Measurements from ENCODE around the gene GHDC.
A peak's percentile ranks its signal among the peaks of the same experiment; 100 is the strongest.
"Not testable (repeated sequence)": the region's sequence is repeated elsewhere in the genome, so short reads cannot be mapped to it uniquely, and the experiment has no call there.

The GHDC gene

GRCh38 chr17:42193969-42194899 lies at the start of gene GHDC:
TSS of gene GHDC (minus strand) at chr17:42194494. CDS start at chr17:42193581, 913 bp downstream.
- DNase-seq, result peak; percentile 81

DNA sequence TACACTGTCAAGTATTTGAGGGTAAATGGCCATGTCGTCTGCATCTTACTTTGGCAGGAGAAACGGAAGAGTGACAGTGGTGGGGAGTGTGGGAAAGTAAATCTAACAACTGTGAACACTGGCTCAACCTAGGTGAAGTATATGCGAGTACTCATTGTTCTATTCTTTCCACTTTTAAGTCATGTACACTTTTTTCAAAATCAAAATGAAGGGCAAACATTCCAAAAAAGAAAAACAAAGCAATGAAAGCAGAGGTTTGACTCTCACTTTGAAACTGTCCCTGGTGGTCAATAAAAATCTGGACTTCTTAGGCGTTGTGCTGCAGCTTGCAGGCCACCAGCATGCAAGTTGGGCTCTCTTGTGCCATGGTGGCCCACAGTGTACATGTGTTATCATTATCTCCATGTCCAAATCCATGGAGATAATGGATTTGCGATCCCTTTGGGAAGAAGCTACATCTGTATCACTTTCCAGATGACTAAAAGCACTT lies 49.2 kb upstream of the GHDC start:
- no peak for DNase-seq

DNA sequence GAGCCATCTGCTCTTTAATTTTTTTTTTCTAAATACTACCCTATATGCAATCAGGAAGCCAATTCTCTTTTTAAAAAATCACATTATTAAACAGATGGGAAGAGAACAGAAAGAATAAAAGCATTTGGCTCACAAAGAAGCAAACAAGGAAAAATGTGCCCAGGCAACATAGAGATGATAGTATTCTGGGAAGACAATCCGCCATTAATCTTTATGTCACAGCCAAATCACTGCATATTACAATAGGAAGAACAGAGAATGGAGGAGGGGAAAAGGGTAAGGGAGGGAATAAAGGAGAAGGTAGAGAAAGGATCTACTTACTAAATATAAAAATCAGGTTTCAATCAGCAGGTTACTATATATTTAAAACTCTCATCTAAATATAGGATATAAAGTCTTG lies 47.6 kb upstream of the GHDC start:
- no peak for DNase-seq

- DNase-seq, result not testable (repeated sequence)
Measured at GRCh38 chr17:42240863-42241262, 46.6 kb upstream of the GHDC start.

DNA sequence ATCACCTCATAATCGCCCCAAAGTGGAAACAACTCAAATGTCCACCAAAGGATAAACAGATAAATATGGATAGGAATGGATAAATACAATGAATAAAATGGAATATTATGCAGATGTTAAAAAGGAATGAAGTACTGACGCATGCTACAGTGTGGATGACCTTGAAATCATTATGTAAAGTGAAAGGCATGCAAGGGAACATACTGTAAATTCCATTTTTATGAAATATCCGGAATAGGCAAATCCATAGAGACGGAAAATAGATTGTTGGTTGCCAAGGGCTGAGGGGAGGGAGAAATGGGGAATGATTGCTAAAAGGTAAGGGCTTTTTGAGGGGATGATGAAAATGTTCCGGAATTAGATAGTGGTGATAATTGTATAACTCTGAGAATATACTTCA lies 45.9 kb upstream of the GHDC start:
- DNase-seq, result no peak

DNA sequence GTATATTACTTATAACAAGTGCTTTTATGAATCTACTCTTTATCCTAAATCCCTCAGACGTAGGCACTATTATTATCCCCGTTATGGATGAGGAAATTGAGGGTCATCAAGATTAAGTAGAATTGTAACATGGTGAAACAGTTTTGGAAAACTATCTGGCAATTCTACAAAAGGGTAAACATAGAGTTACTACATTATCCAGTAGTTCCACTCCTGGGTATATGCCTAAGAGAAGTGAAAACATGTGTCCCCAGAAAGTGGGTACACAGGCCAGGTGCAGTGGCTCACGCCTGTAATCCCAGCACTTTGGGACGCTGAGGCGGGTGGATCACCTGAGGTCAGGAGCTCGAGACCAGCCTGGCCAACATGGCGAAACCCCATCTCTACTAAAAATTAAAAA lies 45.3 kb upstream of the GHDC start:
- DNase-seq, result not testable (repeated sequence)

- DNase-seq, result no peak
Measured at GRCh38 chr17:42236760-42237159, 42.5 kb upstream of the GHDC start.

DNA sequence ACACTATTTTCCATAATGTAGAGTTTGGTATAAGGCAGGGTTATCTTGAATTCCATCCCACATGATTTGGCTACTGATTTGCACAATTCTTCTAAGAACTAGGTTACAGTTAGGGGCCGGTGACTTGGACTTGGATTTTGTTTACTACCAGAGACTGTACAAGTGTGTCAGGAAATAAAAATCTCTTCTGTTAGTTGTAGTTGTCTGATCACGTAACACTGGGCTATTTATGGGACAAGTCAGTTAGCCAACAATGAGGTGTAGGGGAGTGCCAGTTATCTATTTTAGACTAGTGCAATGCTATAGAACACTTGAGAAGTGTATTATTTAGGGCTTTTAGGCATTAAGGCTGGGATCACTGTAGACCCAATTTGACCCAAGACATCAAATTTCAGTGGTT lies 39.7 kb upstream of the GHDC start:
- DNase-seq, result no peak

DNA sequence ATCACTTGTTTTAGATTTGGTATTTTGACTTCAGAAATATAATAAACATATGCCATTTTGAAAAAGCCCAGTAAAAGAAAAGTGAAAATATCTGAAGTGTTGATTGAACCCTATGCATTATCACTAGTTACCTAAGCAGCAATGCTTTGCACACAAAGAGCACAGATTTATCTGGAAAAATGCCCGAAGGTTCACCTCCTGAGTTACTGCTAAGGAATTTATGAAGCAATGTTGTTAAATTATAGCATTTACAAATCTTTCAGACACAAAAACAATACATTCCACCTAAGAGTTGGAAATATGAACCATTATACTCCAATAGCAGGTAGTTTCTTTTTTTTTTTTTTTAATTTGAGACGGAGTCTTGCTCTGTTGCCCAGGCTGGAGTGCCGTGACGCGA lies 38.9 kb upstream of the GHDC start:
- DNase-seq, result no peak

GRCh38 chr17:42230225-42230624 lies 35.9 kb upstream of the GHDC start:
- DNase-seq, result peak; percentile 24

GRCh38 chr17:42227849-42228700 lies 33.8 kb upstream of the GHDC start:
- DNase-seq, result no peak

- no peak for DNase-seq
Measured at GRCh38 chr17:42225646-42226045, 31.4 kb upstream of the GHDC start.

DNA sequence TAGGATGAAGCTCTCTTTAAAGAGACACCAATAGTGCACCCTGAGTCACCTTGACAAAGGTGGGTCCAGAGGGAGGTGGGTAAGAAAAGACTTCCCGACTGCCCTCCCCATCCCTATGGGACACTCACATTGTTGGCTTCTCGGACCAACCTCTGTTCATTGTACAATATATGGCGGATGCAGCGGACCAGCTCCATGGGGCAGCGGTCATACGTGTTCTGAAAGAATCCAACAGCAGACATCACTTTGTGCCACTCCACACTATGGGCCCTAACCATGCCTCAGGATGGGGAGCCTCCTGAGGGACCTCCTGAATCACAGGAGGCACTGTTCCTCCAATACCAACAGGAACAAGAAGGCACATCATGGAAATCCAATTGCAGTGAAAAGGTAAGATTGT lies 30.4 kb upstream of the GHDC start:
- DNase-seq, result no peak

- peak; percentile 47 for DNase-seq
Measured at GRCh38 chr17:42221886-42222745, 27.8 kb upstream of the GHDC start.

DNA sequence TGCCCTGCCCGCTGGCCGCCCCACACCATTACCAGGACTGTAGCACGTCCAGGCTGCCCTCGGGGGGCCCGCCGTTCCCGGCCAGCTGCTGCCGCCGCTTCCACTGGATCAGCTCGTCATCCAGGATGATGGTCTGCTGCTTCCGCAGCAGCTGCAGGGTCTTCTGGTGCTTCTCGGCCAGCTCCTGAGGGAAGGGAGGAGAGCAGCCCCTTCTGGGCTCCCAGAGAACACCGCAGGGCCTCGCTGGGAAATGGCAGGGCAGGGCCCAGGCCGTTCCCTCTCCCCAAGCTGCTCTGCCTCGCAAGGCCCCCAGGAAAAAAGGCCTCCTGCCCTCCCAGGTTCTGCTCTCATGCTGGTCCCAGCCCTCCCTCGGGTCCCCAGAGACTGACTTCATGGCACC lies 25.0 kb upstream of the GHDC start:
- not testable (repeated sequence) for DNase-seq

GRCh38 chr17:42214156-42214555 lies 19.9 kb upstream of the GHDC start:
- DNase-seq, result no peak

GRCh38 chr17:42212382-42212781 lies 18.1 kb upstream of the GHDC start:
- DNase-seq, result no peak

- DNase-seq, result not testable (repeated sequence)
Measured at GRCh38 chr17:42211921-42212341, 17.6 kb upstream of the GHDC start.

DNA sequence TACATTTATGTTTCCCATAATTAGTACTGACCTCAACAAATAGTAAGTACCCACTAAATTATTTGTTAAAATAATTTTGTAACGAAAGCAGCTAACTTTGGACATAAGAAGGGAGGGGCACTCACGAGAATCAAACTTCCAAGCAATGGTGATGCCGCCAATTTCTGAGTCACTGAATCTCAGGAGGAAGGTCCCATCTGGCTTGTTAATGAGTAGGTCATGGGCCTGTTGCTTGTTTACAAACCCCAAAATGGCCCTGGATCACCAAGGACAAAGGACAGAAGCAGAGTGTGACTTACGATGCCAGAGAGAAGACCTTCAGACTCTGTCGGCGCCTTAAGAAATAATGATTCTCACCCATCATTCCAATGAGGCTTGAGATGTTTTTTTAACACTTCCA lies 15.8 kb upstream of the GHDC start:
- DNase-seq, result no peak

DNA sequence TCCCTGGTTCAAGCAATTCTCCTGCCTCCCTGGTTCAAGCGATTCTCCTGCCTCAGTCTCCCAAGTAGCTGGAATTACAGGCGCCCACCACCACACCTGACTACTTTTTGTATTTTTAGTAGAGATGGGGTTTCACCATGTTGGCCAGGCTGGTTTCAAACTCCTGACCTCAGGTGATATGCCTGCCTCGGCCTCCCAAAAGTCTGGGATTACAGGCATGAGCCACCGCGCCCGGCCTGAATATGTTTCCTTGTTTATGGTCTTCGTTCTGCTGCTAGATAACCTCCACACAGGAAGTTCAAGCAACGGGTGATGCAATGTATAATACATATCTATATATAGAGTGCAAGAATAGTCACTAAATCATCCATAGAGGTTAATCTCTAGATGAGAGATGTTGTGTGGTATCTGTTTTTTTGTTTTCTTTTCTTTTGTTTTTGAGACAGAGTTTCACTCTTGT lies 11.9 kb upstream of the GHDC start:
- DNase-seq, result not testable (repeated sequence)

DNA sequence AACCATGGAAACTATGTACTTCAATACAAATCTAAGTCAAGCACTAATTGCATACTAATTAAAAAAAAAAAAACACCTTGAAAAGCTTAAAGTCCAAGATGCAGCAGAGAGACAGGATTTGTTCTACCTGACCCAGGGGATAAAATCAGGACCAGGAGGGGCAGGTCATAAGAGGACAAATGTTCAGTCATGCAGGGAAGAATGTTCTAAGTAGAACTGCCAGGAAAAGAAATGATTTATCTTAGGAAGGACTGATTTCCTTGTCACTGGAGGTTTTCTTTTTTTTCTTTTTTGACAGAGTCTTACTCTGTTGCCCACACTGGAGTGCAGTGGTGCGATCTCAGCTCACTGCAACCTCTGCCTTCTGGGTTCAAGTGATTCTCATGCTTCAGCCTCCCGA lies 9.1 kb upstream of the GHDC start:
- DNase-seq, result no peak

- no peak for DNase-seq
Measured at GRCh38 chr17:42202696-42203095, 8.4 kb upstream of the GHDC start.

DNA sequence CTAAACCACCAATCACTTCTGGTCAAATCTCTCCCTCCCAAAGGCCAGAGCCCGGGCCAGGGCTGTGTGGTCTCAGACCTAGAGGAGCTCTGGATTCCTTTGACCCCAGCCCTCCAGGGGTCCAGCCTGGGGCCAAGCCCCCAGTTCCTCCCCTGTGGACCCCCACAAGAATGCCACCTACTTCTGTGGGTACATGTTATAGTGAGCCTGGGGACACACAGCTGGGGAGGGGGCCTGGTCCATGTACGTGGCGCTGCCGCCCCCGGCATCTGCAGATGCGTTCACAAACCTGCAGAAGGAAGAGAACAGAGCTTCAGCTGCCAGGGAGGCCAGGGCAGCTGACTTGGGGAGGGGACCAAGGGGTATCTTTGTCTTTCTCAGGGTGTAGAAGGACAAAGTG lies 7.9 kb upstream of the GHDC start:
- DNase-seq, result no peak

All from stimulated activated CD4-positive, alpha-beta T cell treated with anti-CD3 and anti-CD28 coated beads, Interleukin-1b, Interleukin-23, amount 100 ng/mL, for 48 hours (primary cell).